Neuronal stem cell (in vitro differentiated cells): ENCODE measurements around the gene PLLP.

Experiments used
- DNase-seq: peaks from one replicate; pipeline ENCODE4 v3.0.0-alpha.2; 2013; ENCODE audit warnings: low spot score
- H2AFZ ChIP-seq: one replicate; pipeline ENCODE4 v1.6.1; 2013; ENCODE audit warnings: mild to moderate bottlenecking, low read length, inconsistent platforms
- H2AK5ac ChIP-seq: 2 replicates; pipeline ENCODE4 v1.6.1; 2013; ENCODE audit warnings: low read depth, mild to moderate bottlenecking, inconsistent platforms, low read length, moderate library complexity, mixed read lengths
- H2BK120ac ChIP-seq: 2 replicates; pipeline ENCODE4 v1.6.1; 2013; ENCODE audit warnings: low read depth, mild to moderate bottlenecking, inconsistent platforms, low read length, moderate library complexity, mixed read lengths
- H2BK12ac ChIP-seq: one replicate; pipeline ENCODE4 v1.6.1; 2013; ENCODE audit warnings: low read length, inconsistent platforms
- H2BK15ac ChIP-seq: 2 replicates; pipeline ENCODE4 v1.6.1; 2013; ENCODE audit warnings: mild to moderate bottlenecking, low read length, inconsistent platforms, mixed read lengths
- H2BK5ac ChIP-seq: one replicate; pipeline ENCODE4 v1.6.1; 2013; ENCODE audit warnings: inconsistent platforms, mild to moderate bottlenecking, low read length, moderate library complexity
- H3K14ac ChIP-seq: one replicate; pipeline ENCODE4 v1.6.1; 2013; ENCODE audit warnings: low read length, inconsistent platforms
- H3K18ac ChIP-seq: 2 replicates; pipeline ENCODE4 v1.6.1; 2013; ENCODE audit warnings: low read length, inconsistent platforms
- H3K23ac ChIP-seq: 2 replicates; pipeline ENCODE4 v1.6.1; 2013; ENCODE audit warnings: low read depth, mild to moderate bottlenecking, mixed read lengths, low read length, inconsistent platforms; ENCODE audit not compliant: poor library complexity
- H3K27ac ChIP-seq: replicated peaks from 3 replicates; pipeline ENCODE4 v1.5.1; 2013; ENCODE audit warnings: low read length, inconsistent platforms
- H3K27me3 ChIP-seq, 3 experiments: 2 replicates each; pipeline ENCODE4 v1.6.1; 2013; ENCODE audit warnings: low read length in 3 of 3, mild to moderate bottlenecking in 2 of 3, inconsistent platforms in 1 of 3, low read depth in 1 of 3, mixed read lengths in 1 of 3, moderate library complexity in 1 of 3; ENCODE audit not compliant: control insufficient read depth in 3 of 3, insufficient read depth in 3 of 3
- H3K36me3 ChIP-seq, 2 donors: replicated peaks in 1 of 2; 2 replicates each; pipeline ENCODE4 v1.6.1; 2013; ENCODE audit warnings: low read length in 2 of 2; ENCODE audit not compliant: control insufficient read depth in 2 of 2, insufficient read depth in 2 of 2
- H3K4ac ChIP-seq: 2 replicates; pipeline ENCODE4 v1.6.1; 2013; ENCODE audit warnings: inconsistent platforms, mild to moderate bottlenecking, low read length, moderate library complexity
- H3K4me1 ChIP-seq, 2 donors: 1 replicate in 1 of 2; 2 replicates in 1 of 2; pipeline ENCODE4 v1.6.1; 2013; ENCODE audit warnings: low read length in 2 of 2, low read depth in 1 of 2; ENCODE audit not compliant: control insufficient read depth in 2 of 2, insufficient read depth in 1 of 2
- H3K4me2 ChIP-seq: one replicate; pipeline ENCODE4 v1.6.1; 2013; ENCODE audit warnings: mild to moderate bottlenecking, low read length, inconsistent platforms; ENCODE audit not compliant: insufficient read depth, poor library complexity, severe bottlenecking
- H3K4me3 ChIP-seq, 2 donors: 2 replicates each; pipeline ENCODE4 v1.5.1; 2013; ENCODE audit warnings: low read length in 2 of 2, mild to moderate bottlenecking in 2 of 2, inconsistent platforms in 1 of 2, moderate library complexity in 1 of 2
- H3K79me1 ChIP-seq: one replicate; pipeline ENCODE4 v1.6.1; 2013; ENCODE audit warnings: low read depth, mild to moderate bottlenecking, inconsistent platforms, low read length, moderate library complexity
- H3K9ac ChIP-seq: one replicate; pipeline ENCODE4 v1.6.1; 2013; ENCODE audit warnings: mild to moderate bottlenecking, low read depth, low read length, inconsistent platforms; ENCODE audit not compliant: poor library complexity
- H3K9me3 ChIP-seq, 2 donors: replicated peaks in 1 of 2; 2 replicates each; pipeline versions ENCODE3 to v1.6.1; 2013; ENCODE audit warnings: low read length in 2 of 2, mild to moderate bottlenecking in 2 of 2, inconsistent platforms in 1 of 2, low read depth in 1 of 2, mixed read lengths in 1 of 2, moderate library complexity in 1 of 2; ENCODE audit not compliant: control insufficient read depth in 2 of 2, insufficient read depth in 1 of 2
- H4K8ac ChIP-seq: one replicate; pipeline ENCODE4 v1.6.1; 2013; ENCODE audit warnings: low read depth, mild to moderate bottlenecking, inconsistent platforms, low read length, moderate library complexity
- H4K91ac ChIP-seq: one replicate; pipeline ENCODE4 v1.6.1; 2013; ENCODE audit warnings: low read length, low read depth, mild to moderate bottlenecking, inconsistent platforms; ENCODE audit not compliant: poor library complexity
- WGBS, 2 donors: extraction: QIAGEN DNeasy Blood & Tissue Kit; methylation state at CpG; one replicate each; pipeline ENCODE4 v1.1.7; 2013; ENCODE audit warnings: missing lambda C conversion rate in 2 of 2, mixed read lengths in 1 of 2; ENCODE audit not compliant: insufficient read length in 2 of 2, insufficient replicate concordance in 1 of 2; ENCODE audit errors: extremely low coverage in 2 of 2; 5-methylcytosine and 5-hydroxymethylcytosine counted together

PLLP gene

DNA sequence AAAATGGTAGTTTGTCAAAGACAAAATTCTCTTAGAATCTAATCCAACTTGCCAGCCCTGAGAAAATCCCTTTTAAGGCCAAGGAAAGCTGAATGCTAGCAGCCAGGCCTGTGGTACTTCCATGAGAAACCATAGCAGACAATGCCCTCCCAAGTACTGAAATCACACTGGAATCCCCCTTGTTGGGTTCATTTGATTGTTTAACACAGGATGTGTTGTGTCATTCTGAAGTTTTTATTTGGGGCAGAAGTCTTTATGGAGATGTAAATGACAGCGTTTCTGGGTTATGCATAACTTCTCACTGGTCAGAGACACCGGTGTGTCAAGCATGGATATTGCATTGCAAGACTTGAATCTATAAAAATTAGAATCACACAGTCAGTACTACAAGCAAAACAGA, 45.4 kb downstream of the PLLP start:
- no peak overlapping the region for H2AK5ac ChIP-seq
- no peak overlapping the region for H2BK15ac ChIP-seq
- H3K4me3 ChIP-seq = no peak overlapping the region
- H3K18ac ChIP-seq = no peak overlapping the region
- WGBS, 2 donors = no CpG with 5 or more reads among the region's 2 CpGs
- H2BK12ac ChIP-seq = no peak overlapping the region
- H3K9ac ChIP-seq = no peak overlapping the region
- no peak overlapping the region for H3K14ac ChIP-seq
- peaks cover 0 to 10% of the 10 kb centered on the region in 2 donors for H3K9me3 ChIP-seq
- no peak overlapping the region for H4K8ac ChIP-seq
- no peak overlapping the region for H2BK120ac ChIP-seq
- no peaks in the 10 kb centered on the region for H3K27me3 ChIP-seq
- no peaks in the 10 kb centered on the region for H3K79me1 ChIP-seq
- no peak overlapping the region for H3K4me2 ChIP-seq
- H3K27ac ChIP-seq = no peak overlapping the region
- DNase-seq = no peak
- H3K36me3 ChIP-seq = peaks cover 11 to 70% of the 10 kb centered on the region in 2 donors
- no peaks in the 10 kb centered on the region for H3K4me1 ChIP-seq
- H3K23ac ChIP-seq = no peak overlapping the region
- H2BK5ac ChIP-seq = no peak overlapping the region
- no peak overlapping the region for H4K91ac ChIP-seq
- H2AFZ ChIP-seq = no peak overlapping the region
- H3K4ac ChIP-seq = no peak overlapping the region

DNA sequence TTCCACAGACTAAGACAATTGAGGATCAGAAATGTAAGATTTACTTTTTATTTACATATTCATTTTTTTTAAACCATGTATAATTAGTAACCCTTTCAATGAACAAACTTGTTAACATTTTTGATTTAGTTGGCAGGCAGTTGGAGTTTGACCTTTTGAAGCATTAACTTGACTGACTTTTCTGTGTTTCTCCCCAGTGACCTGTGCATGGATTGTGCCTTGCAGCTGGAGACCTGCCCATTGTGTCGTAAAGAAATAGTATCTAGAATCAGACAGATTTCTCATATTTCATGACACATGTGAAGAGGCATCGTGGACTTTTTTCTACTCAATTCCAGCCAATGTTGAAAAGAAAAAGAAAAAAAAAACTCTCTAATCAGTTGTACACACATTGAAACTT, 45.8 kb downstream of the PLLP start:
- Histone ChIP-seq H2AK5ac (no peak overlapping the region), H2BK5ac (no peak overlapping the region), H3K27me3 (no peaks in the 10 kb centered on the region), H3K4ac (no peak overlapping the region), H4K8ac (no peak overlapping the region), H3K79me1 (no peaks in the 10 kb centered on the region), H3K4me2 (no peak overlapping the region), H3K27ac (no peak overlapping the region), H3K18ac (no peak overlapping the region), H3K23ac (no peak overlapping the region), H2BK120ac (no peak overlapping the region), H2AFZ (no peak overlapping the region), H3K9ac (no peak overlapping the region), H2BK15ac (no peak overlapping the region), H4K91ac (no peak overlapping the region), H2BK12ac (no peak overlapping the region), H3K4me3 (no peak overlapping the region), H3K36me3 (peaks cover 15 to 75% of the 10 kb centered on the region in 2 donors), H3K14ac (no peak overlapping the region), H3K9me3 (peaks cover 0 to 10% of the 10 kb centered on the region in 2 donors), H3K4me1 (no peaks in the 10 kb centered on the region)
- DNase-seq = no peak
- no CpG with 5 or more reads among the region's 2 CpGs for WGBS, 2 donors

DNA sequence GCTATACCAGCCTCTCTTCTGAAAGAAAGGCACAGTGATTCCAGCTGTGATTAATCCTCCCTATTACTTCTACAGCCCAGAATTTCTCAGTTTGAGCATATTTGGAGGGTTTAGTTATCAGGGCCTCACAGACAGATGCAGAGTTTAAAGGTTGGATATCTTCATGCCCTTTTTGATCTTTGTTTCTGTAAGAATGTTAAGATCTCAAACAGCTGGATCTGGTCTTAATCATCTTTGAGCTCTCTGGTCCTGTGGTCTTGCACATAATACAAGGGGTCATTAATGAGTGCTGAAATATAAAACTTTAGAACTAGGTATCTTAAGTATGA, 48.5 kb downstream of the PLLP start:
- H4K91ac ChIP-seq = no peak overlapping the region
- H2AFZ ChIP-seq = no peak overlapping the region
- no peak overlapping the region for H3K9ac ChIP-seq
- no peak overlapping the region for H3K27ac ChIP-seq
- H3K79me1 ChIP-seq = no peaks in the 10 kb centered on the region
- H3K14ac ChIP-seq = no peak overlapping the region
- no peak overlapping the region for H2BK120ac ChIP-seq
- H3K4ac ChIP-seq = no peak overlapping the region
- H3K4me3 ChIP-seq = no peak overlapping the region
- no peak overlapping the region for H3K23ac ChIP-seq
- DNase-seq = no peak
- H4K8ac ChIP-seq = no peak overlapping the region
- no peaks in the 10 kb centered on the region for H3K27me3 ChIP-seq
- no peak overlapping the region for H2AK5ac ChIP-seq
- no peak overlapping the region for H2BK15ac ChIP-seq
- no peak overlapping the region for H2BK5ac ChIP-seq
- H2BK12ac ChIP-seq = no peak overlapping the region
- H3K9me3 ChIP-seq = peaks cover 0 to 10% of the 10 kb centered on the region in 2 donors
- no peak overlapping the region for H3K18ac ChIP-seq
- H3K4me2 ChIP-seq = no peak overlapping the region
- peaks cover 22 to 95% of the 10 kb centered on the region in 2 donors for H3K36me3 ChIP-seq
- no peaks in the 10 kb centered on the region for H3K4me1 ChIP-seq

DNA sequence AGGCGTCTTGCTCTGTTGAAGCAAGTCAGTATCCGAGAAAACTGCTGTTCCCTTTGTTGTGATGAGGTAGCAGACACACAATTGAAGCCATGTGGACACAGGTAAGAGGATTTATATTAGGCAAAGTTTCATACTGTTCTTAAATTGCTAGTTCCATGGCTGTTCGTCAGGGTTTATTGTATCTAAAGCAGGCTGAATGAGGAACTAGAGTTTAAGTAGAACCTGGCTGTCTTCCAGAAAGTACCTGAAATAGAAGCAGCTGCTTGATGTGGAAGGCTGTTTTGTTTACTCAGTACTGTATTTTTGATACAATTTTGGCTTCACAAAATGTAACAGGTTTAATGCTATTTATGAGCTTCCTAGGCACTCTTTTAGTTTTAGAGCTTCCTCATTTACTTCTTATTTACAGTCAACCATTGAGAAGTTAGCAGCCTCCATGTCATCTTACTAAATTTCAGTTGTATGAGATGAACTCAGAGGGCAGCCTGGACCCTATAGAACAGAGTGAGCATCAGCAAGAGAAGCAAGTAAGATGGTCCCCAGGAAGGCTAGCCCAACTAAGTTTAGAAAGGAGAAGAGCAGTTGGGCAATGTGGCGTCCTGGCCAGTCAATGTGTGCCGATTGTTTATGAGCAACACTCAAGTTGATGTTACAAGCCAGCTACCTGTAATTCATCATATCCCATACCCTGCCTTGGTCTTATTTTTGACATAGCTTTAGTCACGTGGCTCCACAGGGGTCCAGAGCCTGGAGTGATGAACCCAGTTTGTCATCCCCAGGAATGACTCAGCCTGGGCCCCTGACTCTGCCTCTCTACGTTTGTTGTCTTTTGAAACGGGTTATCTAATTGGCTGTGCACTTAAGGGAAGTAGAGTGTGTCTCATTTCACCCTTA, 49.1 kb downstream of the PLLP start:
- no peak overlapping the region for H4K8ac ChIP-seq
- no peak overlapping the region for H2BK15ac ChIP-seq
- H2AK5ac ChIP-seq = no peak overlapping the region
- no peak overlapping the region for H2BK5ac ChIP-seq
- no peak overlapping the region for H3K4me2 ChIP-seq
- H3K4me1 ChIP-seq = no peaks in the 10 kb centered on the region
- no peak overlapping the region for H3K27ac ChIP-seq
- H3K4ac ChIP-seq = no peak overlapping the region
- H4K91ac ChIP-seq = no peak overlapping the region
- H3K4me3 ChIP-seq = no peak overlapping the region
- no peak overlapping the region for H3K9ac ChIP-seq
- DNase-seq = no peak
- H2AFZ ChIP-seq = no peak overlapping the region
- H3K18ac ChIP-seq = no peak overlapping the region
- H3K36me3 ChIP-seq = peaks cover 22 to 99% of the 10 kb centered on the region in 2 donors
- no CpG with 5 or more reads among the region's 8 CpGs for WGBS, 2 donors
- no peaks in the 10 kb centered on the region for H3K27me3 ChIP-seq
- H3K23ac ChIP-seq = no peak overlapping the region
- H3K79me1 ChIP-seq = no peaks in the 10 kb centered on the region
- no peak overlapping the region for H2BK12ac ChIP-seq
- H3K14ac ChIP-seq = no peak overlapping the region
- no peak overlapping the region for H2BK120ac ChIP-seq
- H3K9me3 ChIP-seq = peaks cover 0 to 10% of the 10 kb centered on the region in 2 donors
